Measurements from ENCODE around the gene PIGM. TPM values are rescaled to one million over a fixed set of nuclear protein-coding genes. Genes with fewer than 3 reads are reported as not detected.

Gene PIGM
- total RNA-seq, 4 donors from 2014 or later, result 3.7 to 5.4 (median 4.4) TPM

GRCh38 chr1:160078512-160079195 is 46.9 kb upstream of the PIGM start:
- 20 to 34% methylated on average over 6 of the region's 8 CpGs for WGBS, 2 donors (ENCODE audit: low coverage in 1 of 2)
- H3K4me3 ChIP-seq, result no peak overlapping the region
- ATAC-seq, result no peak
- no peaks in the 10 kb centered on the region for H3K36me3 ChIP-seq
- H3K9me3 ChIP-seq, result no peaks in the 10 kb centered on the region
- no peak overlapping the region for H3K27ac ChIP-seq
- TF ChIP-seq POLR2A (IDR thresholded peaks at IDR 0.05) (no peak), POLR2AphosphoS5 (IDR thresholded peaks at IDR 0.05) (no peak)
- TF ChIP-seq, protein P1, sequence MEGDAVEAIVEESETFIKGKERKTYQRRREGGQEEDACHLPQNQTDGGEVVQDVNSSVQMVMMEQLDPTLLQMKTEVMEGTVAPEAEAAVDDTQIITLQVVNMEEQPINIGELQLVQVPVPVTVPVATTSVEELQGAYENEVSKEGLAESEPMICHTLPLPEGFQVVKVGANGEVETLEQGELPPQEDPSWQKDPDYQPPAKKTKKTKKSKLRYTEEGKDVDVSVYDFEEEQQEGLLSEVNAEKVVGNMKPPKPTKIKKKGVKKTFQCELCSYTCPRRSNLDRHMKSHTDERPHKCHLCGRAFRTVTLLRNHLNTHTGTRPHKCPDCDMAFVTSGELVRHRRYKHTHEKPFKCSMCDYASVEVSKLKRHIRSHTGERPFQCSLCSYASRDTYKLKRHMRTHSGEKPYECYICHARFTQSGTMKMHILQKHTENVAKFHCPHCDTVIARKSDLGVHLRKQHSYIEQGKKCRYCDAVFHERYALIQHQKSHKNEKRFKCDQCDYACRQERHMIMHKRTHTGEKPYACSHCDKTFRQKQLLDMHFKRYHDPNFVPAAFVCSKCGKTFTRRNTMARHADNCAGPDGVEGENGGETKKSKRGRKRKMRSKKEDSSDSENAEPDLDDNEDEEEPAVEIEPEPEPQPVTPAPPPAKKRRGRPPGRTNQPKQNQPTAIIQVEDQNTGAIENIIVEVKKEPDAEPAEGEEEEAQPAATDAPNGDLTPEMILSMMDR (IDR thresholded peaks at IDR 0.05), result peak in 2 of 4 experiments; percentile 28 to 65
- H3K4me1 ChIP-seq, result peaks cover 0 to 4% (median under 1%) of the 10 kb centered on the region in 3 donors
- peaks cover 70% of the 10 kb centered on the region for H3K27me3 ChIP-seq

GRCh38 chr1:160077486-160077885 is 45.7 kb upstream of the PIGM start:
- Histone ChIP-seq H3K4me3 (no peak overlapping the region), H3K9me3 (no peaks in the 10 kb centered on the region), H3K27me3 (peaks cover 65% of the 10 kb centered on the region), H3K27ac (no peak overlapping the region), H3K36me3 (no peaks in the 10 kb centered on the region), H3K4me1 (no peaks in the 10 kb centered on the region)
- TF ChIP-seq POLR2A (IDR thresholded peaks at IDR 0.05) (no peak), POLR2AphosphoS5 (IDR thresholded peaks at IDR 0.05) (no peak), EP300 (IDR thresholded peaks at IDR 0.05) (no peak)
- TF ChIP-seq, protein P1 (IDR thresholded peaks at IDR 0.05), result no peak
- ATAC-seq, result no peak

DNA sequence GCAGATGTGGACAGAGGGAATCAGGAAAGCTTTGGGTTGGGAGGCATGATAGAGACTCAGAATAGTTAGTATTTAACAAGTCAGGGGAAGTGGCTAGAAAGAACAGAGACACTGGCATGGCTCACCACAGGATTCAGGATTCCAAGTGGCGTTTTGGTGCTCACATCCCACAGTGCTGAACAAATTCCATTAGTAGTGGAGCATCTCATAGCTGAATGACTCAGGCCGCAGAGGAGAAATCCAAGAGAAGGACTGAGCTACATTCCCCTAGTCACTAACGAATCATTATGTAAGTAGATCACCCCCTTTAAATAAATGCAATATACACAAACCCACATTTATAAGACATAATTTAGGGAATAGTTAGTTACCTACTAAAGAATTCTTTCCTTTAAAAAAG is 44.5 kb upstream of the PIGM start:
- WGBS, 2 donors (ENCODE audit: low coverage in 1 of 2), result 77 to 83% methylated on average over 1 to 3 of the region's 3 CpGs
- Histone ChIP-seq H3K27ac (no peak overlapping the region), H3K27me3 (peaks cover 65% of the 10 kb centered on the region), H3K36me3 (no peaks in the 10 kb centered on the region), H3K9me3 (no peaks in the 10 kb centered on the region), H3K4me3 (no peak overlapping the region), H3K4me1 (no peaks in the 10 kb centered on the region)
- no peak for ATAC-seq
- TF ChIP-seq POLR2A (IDR thresholded peaks at IDR 0.05), result no peak
- TF ChIP-seq, protein P1 (IDR thresholded peaks at IDR 0.05), result no peak
- TF ChIP-seq EP300 (IDR thresholded peaks at IDR 0.05), result no peak
- TF ChIP-seq POLR2AphosphoS5 (IDR thresholded peaks at IDR 0.05), result no peak

- TF ChIP-seq, protein P1 (IDR thresholded peaks at IDR 0.05), result no peak
- TF ChIP-seq POLR2AphosphoS5 (IDR thresholded peaks at IDR 0.05), result no peak
- no peak for TF ChIP-seq POLR2A (IDR thresholded peaks at IDR 0.05)
- no peak for TF ChIP-seq EP300 (IDR thresholded peaks at IDR 0.05)
- no peak for ATAC-seq
- WGBS, 2 donors (ENCODE audit: low coverage in 1 of 2), result 40 to 58% methylated on average over 2 of the region's 2 CpGs
- H3K4me1 ChIP-seq, result peaks cover 0 to 2% (median 0%) of the 10 kb centered on the region in 3 donors
- no peak overlapping the region for H3K27ac ChIP-seq
- peaks cover 61% of the 10 kb centered on the region for H3K27me3 ChIP-seq
- H3K4me3 ChIP-seq, result no peak overlapping the region
- H3K36me3 ChIP-seq, result no peaks in the 10 kb centered on the region
- no peaks in the 10 kb centered on the region for H3K9me3 ChIP-seq
Measured at GRCh38 chr1:160075836-160076235, 44.0 kb upstream of the PIGM start.

- Histone ChIP-seq H3K4me3 (no peak overlapping the region), H3K9me3 (no peaks in the 10 kb centered on the region), H3K27me3 (peaks cover 56% of the 10 kb centered on the region), H3K4me1 (peaks cover 0 to 12% (median 0%) of the 10 kb centered on the region in 3 donors), H3K27ac (no peak overlapping the region), H3K36me3 (no peaks in the 10 kb centered on the region)
- 60 to 80% methylated on average over 3 to 4 of the region's 4 CpGs for WGBS, 2 donors (ENCODE audit: low coverage in 1 of 2)
- ATAC-seq, result no peak
- TF ChIP-seq POLR2A (IDR thresholded peaks at IDR 0.05) (no peak), POLR2AphosphoS5 (IDR thresholded peaks at IDR 0.05) (no peak), EP300 (IDR thresholded peaks at IDR 0.05) (no peak)
- TF ChIP-seq, protein P1 (IDR thresholded peaks at IDR 0.05), result no peak
Measured at GRCh38 chr1:160074865-160075264, 43.1 kb upstream of the PIGM start.
